ENCODE measurements around the gene IL22RA1. TPM values are rescaled to one million over a fixed set of nuclear protein-coding genes. Genes with fewer than 3 reads are reported as not detected.

IL22RA1 gene
- total RNA-seq, 1 experiment from 2014 or later: 0.13 TPM

DNA sequence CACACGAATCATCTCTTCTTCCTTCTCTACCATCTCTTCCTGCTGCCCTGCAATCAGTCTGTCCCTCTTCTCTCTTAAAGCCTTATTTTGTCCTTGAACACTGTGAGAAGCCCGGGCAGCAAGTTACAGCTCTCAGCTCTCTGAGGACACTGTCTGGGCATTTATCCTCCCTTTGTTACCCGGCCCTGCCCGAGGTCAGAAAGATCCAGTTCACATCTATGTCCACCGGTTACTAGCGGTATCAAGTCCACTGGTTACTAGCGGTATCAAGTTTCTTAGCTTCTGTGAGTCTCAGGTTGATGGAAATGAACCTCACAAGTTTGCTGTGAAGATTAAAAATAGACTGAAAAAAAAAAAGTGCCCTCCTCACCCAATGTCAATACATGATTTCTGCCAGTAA is 25.3 kb upstream of the IL22RA1 start:
- H3K27ac ChIP-seq (ENCODE audit: insufficient read length, low read depth, low read length): no peak overlapping the region
- no peak for DNase-seq
- no peak overlapping the region for H3K4me2 ChIP-seq (ENCODE audit: insufficient read depth, insufficient read length, low read length)
- TF ChIP-seq, protein P1, sequence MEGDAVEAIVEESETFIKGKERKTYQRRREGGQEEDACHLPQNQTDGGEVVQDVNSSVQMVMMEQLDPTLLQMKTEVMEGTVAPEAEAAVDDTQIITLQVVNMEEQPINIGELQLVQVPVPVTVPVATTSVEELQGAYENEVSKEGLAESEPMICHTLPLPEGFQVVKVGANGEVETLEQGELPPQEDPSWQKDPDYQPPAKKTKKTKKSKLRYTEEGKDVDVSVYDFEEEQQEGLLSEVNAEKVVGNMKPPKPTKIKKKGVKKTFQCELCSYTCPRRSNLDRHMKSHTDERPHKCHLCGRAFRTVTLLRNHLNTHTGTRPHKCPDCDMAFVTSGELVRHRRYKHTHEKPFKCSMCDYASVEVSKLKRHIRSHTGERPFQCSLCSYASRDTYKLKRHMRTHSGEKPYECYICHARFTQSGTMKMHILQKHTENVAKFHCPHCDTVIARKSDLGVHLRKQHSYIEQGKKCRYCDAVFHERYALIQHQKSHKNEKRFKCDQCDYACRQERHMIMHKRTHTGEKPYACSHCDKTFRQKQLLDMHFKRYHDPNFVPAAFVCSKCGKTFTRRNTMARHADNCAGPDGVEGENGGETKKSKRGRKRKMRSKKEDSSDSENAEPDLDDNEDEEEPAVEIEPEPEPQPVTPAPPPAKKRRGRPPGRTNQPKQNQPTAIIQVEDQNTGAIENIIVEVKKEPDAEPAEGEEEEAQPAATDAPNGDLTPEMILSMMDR (conservative IDR thresholded peaks at IDR 0.05): no peak
- no peak overlapping the region for H3K14ac ChIP-seq (ENCODE audit: insufficient read depth, low read length)
- no peak overlapping the region for H3K9ac ChIP-seq (ENCODE audit: extremely low read depth, insufficient read length, low read length)
- no peak overlapping the region for H4K5ac ChIP-seq (ENCODE audit: insufficient read length, low read depth, low read length)
- no peak overlapping the region for H2BK12ac ChIP-seq (ENCODE audit: insufficient read length, low read depth, low read length)
- H3K23me2 ChIP-seq (ENCODE audit: insufficient read length, low read depth, low read length, poor library complexity, severe bottlenecking): no peaks in the 10 kb centered on the region
- no peak overlapping the region for H2AFZ ChIP-seq (ENCODE audit: low read length)
- no peak overlapping the region for H2BK15ac ChIP-seq (ENCODE audit: low read depth, low read length)
- no peaks in the 10 kb centered on the region for H3K4me1 ChIP-seq (ENCODE audit: insufficient read depth, low read length)
- H2AK5ac ChIP-seq (ENCODE audit: insufficient read length, low read length): no peak overlapping the region
- H4K20me1 ChIP-seq (ENCODE audit: control insufficient read depth, insufficient read depth, insufficient read length): no peaks in the 10 kb centered on the region
- Mint-ChIP-seq H3K4me3 (no peak overlapping the region; a peak in 1 of 5 replicates), H3K27me3 (ENCODE audit: low read depth) (no peaks in the 10 kb centered on the region), H3K36me3 (ENCODE audit: insufficient read depth in 1 of 3, low read depth in 3 of 3) (peaks cover 8 to 52% (median 29%) of the 10 kb centered on the region in 3 experiments; a peak in 6 of 7 replicates), H3K4me1 (peaks cover 0 to 3% of the 10 kb centered on the region in 2 experiments; a peak in 2 of 4 replicates), H3K9me3 (no peaks in the 10 kb centered on the region), H3K27ac (no peak overlapping the region)
- no peak overlapping the region for H3T11ph ChIP-seq (ENCODE audit: low read length)
- H3K23ac ChIP-seq (ENCODE audit: insufficient read length, low read depth, low read length): no peak overlapping the region
- no peaks in the 10 kb centered on the region for H3K27me3 ChIP-seq (ENCODE audit: insufficient read depth, low read length)
- no peak overlapping the region for H3K4ac ChIP-seq (ENCODE audit: low read depth, low read length)
- H3K18ac ChIP-seq (ENCODE audit: insufficient read length, low read depth, low read length): no peak overlapping the region
- H3K56ac ChIP-seq (ENCODE audit: insufficient read length, low read depth, low read length): no peak overlapping the region
- WGBS (ENCODE audit: extremely low coverage, insufficient read length, low lambda C conversion rate): 100% methylated on average over 1 of the region's 7 CpGs
- H3K9me3 ChIP-seq (ENCODE audit: control insufficient read depth, low read depth, low read length): no peaks in the 10 kb centered on the region
- no peaks in the 10 kb centered on the region for H3K79me2 ChIP-seq (ENCODE audit: insufficient read depth, low read length)
- no peak overlapping the region for H2BK120ac ChIP-seq (ENCODE audit: low read depth, low read length, poor library complexity, severe bottlenecking)
- no peak overlapping the region for H4K8ac ChIP-seq (replicated peaks; ENCODE audit: insufficient read length, low read depth, low read length)
- H2BK20ac ChIP-seq (ENCODE audit: low read depth, low read length, poor library complexity, severe bottlenecking): no peak overlapping the region
- H2BK5ac ChIP-seq (ENCODE audit: insufficient read length, low read length): no peak overlapping the region
- H3K79me1 ChIP-seq (ENCODE audit: insufficient read depth, low read depth, low read length, poor library complexity, severe bottlenecking): no peaks in the 10 kb centered on the region
- H4K91ac ChIP-seq (ENCODE audit: insufficient read length, low read depth, low read length): no peak overlapping the region

Measured in H9 (cell line).